Loucy (cell line): Measurements from ENCODE around the gene DHRS12.

Experiments
- H2AFZ ChIP-seq: fragments of 200-600 bp; sonication (generic); 2 replicates; pipeline ENCODE4 v1.6.0; 2016; ENCODE audit warnings: antibody characterized with exemption, mild to moderate bottlenecking, low read length, moderate library complexity
- H3F3A ChIP-seq: fragments of 200-600 bp; 2 replicates; pipeline ENCODE4 v1.6.0; 2016; ENCODE audit warnings: antibody characterized with exemption, low read depth, mild to moderate bottlenecking
- H3K27me3 ChIP-seq: fragments of 200-600 bp; sonication (generic); 2 replicates; pipeline ENCODE4 v1.6.1; 2014; ENCODE audit warnings: low read length, mild to moderate bottlenecking; ENCODE audit not compliant: insufficient read depth, poor library complexity, severe bottlenecking
- H3K36me3 ChIP-seq: fragments of 200-600 bp; sonication (generic); 2 replicates; pipeline ENCODE4 v1.6.1; 2016; ENCODE audit warnings: low read length; ENCODE audit not compliant: insufficient read depth
- H3K4me1 ChIP-seq: fragments of 200-600 bp; sonication (generic); 2 replicates; pipeline ENCODE4 v1.5.1; 2014; ENCODE audit warnings: low read length, mild to moderate bottlenecking; ENCODE audit not compliant: insufficient read depth, poor library complexity, severe bottlenecking
- H3K4me2 ChIP-seq: fragments of 200-600 bp; sonication (generic); 2 replicates; pipeline ENCODE4 v1.6.0; 2014; ENCODE audit warnings: antibody characterized with exemption, low read length, low read depth, mild to moderate bottlenecking; ENCODE audit not compliant: poor library complexity, severe bottlenecking
- H3K4me3 ChIP-seq: fragments of 200-600 bp; sonication (generic); 2 replicates; pipeline ENCODE4 v1.5.1; 2014; ENCODE audit warnings: low read length, mild to moderate bottlenecking, mixed read lengths; ENCODE audit not compliant: poor library complexity, severe bottlenecking
- H3K79me2 ChIP-seq: fragments of 200-600 bp; sonication (generic); 2 replicates; pipeline ENCODE4 v1.6.1; 2014; ENCODE audit warnings: low read length; ENCODE audit not compliant: insufficient read depth
- H3K9ac ChIP-seq: fragments of 200-600 bp; sonication (generic); 2 replicates; pipeline ENCODE4 v1.6.0; 2014; ENCODE audit warnings: mild to moderate bottlenecking, low read depth, low read length, moderate library complexity; ENCODE audit not compliant: poor library complexity, severe bottlenecking
- H3K9me2 ChIP-seq: fragments of 200-600 bp; sonication (generic); replicated peaks from 2 replicates; pipeline ENCODE4 v1.6.1; 2016; ENCODE audit warnings: low read depth, low read length, mixed read lengths
- H3K9me3 ChIP-seq: fragments of 200-600 bp; sonication (generic); 2 replicates; pipeline ENCODE4 v1.6.1; 2014; ENCODE audit warnings: mild to moderate bottlenecking, antibody characterized with exemption, low read length, low read depth; ENCODE audit not compliant: insufficient read depth
- H4K20me1 ChIP-seq: fragments of 200-600 bp; sonication (generic); 2 replicates; pipeline ENCODE4 v1.6.0; 2014; ENCODE audit warnings: antibody characterized with exemption, low read length, mild to moderate bottlenecking; ENCODE audit not compliant: insufficient read depth, poor library complexity, severe bottlenecking
- EZH2phosphoT487 ChIP-seq: fragments of 200-600 bp; IDR thresholded peaks from 2 replicates; pipeline ENCODE4 v1.6.1; 2018; ENCODE audit warnings: antibody characterized with exemption, mild to moderate bottlenecking, moderate library complexity, borderline replicate concordance
- TF ChIP-seq, protein P1 (sequence below): fragments of 200-600 bp; sonication (generic); conservative IDR thresholded peaks from 2 replicates; pipeline ENCODE4 v1.5.1; 2014; ENCODE audit warnings: mild to moderate bottlenecking, antibody characterized with exemption, low read length

Gene DHRS12, protein sequence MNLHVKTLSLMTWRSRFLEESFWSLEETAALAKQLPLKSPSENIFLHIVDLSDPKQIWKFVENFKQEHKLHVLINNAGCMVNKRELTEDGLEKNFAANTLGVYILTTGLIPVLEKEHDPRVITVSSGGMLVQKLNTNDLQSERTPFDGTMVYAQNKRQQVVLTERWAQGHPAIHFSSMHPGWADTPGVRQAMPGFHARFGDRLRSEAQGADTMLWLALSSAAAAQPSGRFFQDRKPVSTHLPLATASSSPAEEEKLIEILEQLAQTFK

GRCh38 chr13:51803422-51804294 is at the start of gene DHRS12:
Gene DHRS12 (minus strand): TSS chr13:51804163. CDS start chr13:51799659, 4,504 bp downstream.
- Histone ChIP-seq H2AFZ (peak within 1 kb of the TSS; percentile 99), H3K9me2 (no peaks in the 10 kb centered on the region), H3F3A (no peaks in the 10 kb centered on the region), H3K27me3 (no peaks in the 10 kb centered on the region), H3K4me1 (peaks cover 19% of the 10 kb centered on the region), H3K9ac (peak within 1 kb of the TSS; percentile 79), H3K4me2 (peak within 1 kb of the TSS; percentile 89), H3K36me3 (no peaks in the 10 kb centered on the region), H4K20me1 (no peaks in the 10 kb centered on the region), H3K79me2 (no peaks in the 10 kb centered on the region), H3K4me3 (peak within 1 kb of the TSS; percentile 84), H3K9me3 (no peaks in the 10 kb centered on the region)
- TF ChIP-seq, protein P1, sequence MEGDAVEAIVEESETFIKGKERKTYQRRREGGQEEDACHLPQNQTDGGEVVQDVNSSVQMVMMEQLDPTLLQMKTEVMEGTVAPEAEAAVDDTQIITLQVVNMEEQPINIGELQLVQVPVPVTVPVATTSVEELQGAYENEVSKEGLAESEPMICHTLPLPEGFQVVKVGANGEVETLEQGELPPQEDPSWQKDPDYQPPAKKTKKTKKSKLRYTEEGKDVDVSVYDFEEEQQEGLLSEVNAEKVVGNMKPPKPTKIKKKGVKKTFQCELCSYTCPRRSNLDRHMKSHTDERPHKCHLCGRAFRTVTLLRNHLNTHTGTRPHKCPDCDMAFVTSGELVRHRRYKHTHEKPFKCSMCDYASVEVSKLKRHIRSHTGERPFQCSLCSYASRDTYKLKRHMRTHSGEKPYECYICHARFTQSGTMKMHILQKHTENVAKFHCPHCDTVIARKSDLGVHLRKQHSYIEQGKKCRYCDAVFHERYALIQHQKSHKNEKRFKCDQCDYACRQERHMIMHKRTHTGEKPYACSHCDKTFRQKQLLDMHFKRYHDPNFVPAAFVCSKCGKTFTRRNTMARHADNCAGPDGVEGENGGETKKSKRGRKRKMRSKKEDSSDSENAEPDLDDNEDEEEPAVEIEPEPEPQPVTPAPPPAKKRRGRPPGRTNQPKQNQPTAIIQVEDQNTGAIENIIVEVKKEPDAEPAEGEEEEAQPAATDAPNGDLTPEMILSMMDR = peak; percentile 14; the same call in 1 of the 2 replicates
- TF ChIP-seq EZH2phosphoT487 = no peak

DNA sequence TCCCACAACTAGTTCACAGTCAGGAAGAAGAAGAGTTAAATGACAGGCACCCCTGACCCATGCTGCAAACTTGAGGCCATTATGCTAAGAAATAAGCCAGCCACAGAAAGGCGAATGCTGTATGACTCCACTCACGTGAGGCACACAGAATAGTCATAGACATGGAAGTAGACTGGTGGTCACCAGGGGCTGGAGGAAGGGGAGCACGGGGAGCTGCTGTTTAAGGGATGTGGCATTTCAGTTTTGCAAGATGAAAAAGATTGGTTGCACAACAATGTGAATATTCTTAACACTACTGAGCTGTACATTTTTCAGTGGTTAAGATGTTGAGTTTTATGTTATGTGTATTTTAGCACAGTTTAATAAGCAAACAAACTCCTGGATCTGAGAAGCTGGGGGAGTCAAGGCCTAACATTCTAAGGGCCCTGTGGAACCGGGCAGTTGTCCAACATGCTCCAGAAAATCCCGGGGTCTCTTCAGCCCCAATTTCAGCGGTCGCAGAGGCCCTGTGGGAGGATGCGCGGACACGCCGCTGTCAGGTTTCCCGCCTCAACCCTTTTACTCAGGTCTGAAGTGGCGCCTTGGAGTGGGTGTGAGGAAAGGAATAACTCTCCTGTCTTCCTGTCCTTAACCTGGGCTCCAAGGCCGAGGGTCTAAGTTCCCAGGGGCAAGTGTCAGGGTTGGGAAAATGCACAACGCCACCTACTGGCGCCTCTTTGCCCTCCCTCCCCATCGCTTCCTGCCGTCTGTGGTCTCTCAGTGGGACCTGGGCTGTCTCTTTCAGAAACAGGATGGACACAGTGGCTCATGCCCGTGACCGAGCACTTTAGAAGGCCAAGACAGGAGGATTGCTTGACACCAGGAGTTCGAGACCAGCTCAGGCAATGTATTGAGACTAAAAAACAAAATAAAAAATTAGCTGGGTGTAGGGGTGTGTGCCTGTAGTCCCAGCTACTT is 45.5 kb upstream of the DHRS12 start:
- Histone ChIP-seq H3K9me3 (no peaks in the 10 kb centered on the region), H3K79me2 (no peaks in the 10 kb centered on the region), H3K9me2 (no peaks in the 10 kb centered on the region), H3K4me1 (peaks cover 4% of the 10 kb centered on the region), H2AFZ (0 out of 2 replicates have a peak overlapping the region, but pooled peaks have one; percentile 25), H3F3A (no peaks in the 10 kb centered on the region), H3K36me3 (no peaks in the 10 kb centered on the region), H3K9ac (no peak overlapping the region), H3K4me2 (no peak overlapping the region), H4K20me1 (no peaks in the 10 kb centered on the region), H3K4me3 (no peak overlapping the region), H3K27me3 (no peaks in the 10 kb centered on the region)
- no peak for TF ChIP-seq EZH2phosphoT487
- TF ChIP-seq, protein P1 = peak; percentile 89

GRCh38 chr13:51848674-51849073 is 44.7 kb upstream of the DHRS12 start:
- H4K20me1 ChIP-seq = no peaks in the 10 kb centered on the region
- no peaks in the 10 kb centered on the region for H3K27me3 ChIP-seq
- H3K9me3 ChIP-seq = no peaks in the 10 kb centered on the region
- H3K4me2 ChIP-seq = no peak overlapping the region
- no peak overlapping the region for H3K4me3 ChIP-seq
- peaks cover 4% of the 10 kb centered on the region for H3K4me1 ChIP-seq
- H3K9ac ChIP-seq = no peak overlapping the region
- no peaks in the 10 kb centered on the region for H3K9me2 ChIP-seq
- H3K79me2 ChIP-seq = no peaks in the 10 kb centered on the region
- no peaks in the 10 kb centered on the region for H3K36me3 ChIP-seq
- no peak overlapping the region for H2AFZ ChIP-seq
- TF ChIP-seq, protein P1 = no peak
- no peak for TF ChIP-seq EZH2phosphoT487
- no peaks in the 10 kb centered on the region for H3F3A ChIP-seq
